Measurements from ENCODE around the gene USP32.

- TF ChIP-seq POLR2A (IDR thresholded peaks at IDR 0.05), result no peak
- TF ChIP-seq, protein P1, sequence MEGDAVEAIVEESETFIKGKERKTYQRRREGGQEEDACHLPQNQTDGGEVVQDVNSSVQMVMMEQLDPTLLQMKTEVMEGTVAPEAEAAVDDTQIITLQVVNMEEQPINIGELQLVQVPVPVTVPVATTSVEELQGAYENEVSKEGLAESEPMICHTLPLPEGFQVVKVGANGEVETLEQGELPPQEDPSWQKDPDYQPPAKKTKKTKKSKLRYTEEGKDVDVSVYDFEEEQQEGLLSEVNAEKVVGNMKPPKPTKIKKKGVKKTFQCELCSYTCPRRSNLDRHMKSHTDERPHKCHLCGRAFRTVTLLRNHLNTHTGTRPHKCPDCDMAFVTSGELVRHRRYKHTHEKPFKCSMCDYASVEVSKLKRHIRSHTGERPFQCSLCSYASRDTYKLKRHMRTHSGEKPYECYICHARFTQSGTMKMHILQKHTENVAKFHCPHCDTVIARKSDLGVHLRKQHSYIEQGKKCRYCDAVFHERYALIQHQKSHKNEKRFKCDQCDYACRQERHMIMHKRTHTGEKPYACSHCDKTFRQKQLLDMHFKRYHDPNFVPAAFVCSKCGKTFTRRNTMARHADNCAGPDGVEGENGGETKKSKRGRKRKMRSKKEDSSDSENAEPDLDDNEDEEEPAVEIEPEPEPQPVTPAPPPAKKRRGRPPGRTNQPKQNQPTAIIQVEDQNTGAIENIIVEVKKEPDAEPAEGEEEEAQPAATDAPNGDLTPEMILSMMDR (IDR thresholded peaks at IDR 0.05), result no peak
- no peak for TF ChIP-seq EP300 (IDR thresholded peaks at IDR 0.05; ENCODE audit: low read depth)
- no peak for TF ChIP-seq POLR2AphosphoS5 (IDR thresholded peaks at IDR 0.05)
These were observed 217.9 kb downstream of the USP32 start for GRCh38 chr17:60174035-60174434.
